C4-2B (cell line): ENCODE results near the gene SLC2A2.

Experiments used
- H3K27ac ChIP-seq: fragments of 450-650 bp; 2 replicates; pipeline ENCODE4 v1.5.1; 2017
- ZFX ChIP-seq: fragments of 450-650 bp; IDR thresholded peaks from 2 replicates; pipeline ENCODE4 v1.6.1; 2017
- TF ChIP-seq, protein P1 (sequence below): fragments of 450-650 bp; conservative IDR thresholded peaks from 2 replicates; pipeline ENCODE4 v1.5.1; 2017; ENCODE audit warnings: mild to moderate bottlenecking

Gene SLC2A2

DNA sequence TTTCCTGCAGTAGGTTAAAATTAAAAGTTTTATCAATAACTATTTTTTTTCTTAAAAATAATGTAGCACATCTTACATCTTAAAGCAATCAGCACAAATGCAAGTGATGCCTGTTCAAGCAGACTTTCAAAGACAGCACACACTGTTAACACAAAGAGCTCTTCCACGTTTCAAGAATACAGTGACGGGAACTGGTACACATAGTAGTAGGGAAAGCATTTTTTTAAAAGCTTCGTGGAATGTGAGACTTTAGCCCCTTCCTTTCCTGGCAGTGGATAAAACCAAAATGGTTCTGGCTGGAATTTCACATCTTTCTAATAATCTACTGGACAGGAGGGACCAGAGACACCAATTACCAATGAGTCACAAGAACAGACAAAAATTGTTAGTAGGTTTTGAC, 33.5 kb upstream of the SLC2A2 start:
- no peak for TF ChIP-seq ZFX
- TF ChIP-seq, protein P1, sequence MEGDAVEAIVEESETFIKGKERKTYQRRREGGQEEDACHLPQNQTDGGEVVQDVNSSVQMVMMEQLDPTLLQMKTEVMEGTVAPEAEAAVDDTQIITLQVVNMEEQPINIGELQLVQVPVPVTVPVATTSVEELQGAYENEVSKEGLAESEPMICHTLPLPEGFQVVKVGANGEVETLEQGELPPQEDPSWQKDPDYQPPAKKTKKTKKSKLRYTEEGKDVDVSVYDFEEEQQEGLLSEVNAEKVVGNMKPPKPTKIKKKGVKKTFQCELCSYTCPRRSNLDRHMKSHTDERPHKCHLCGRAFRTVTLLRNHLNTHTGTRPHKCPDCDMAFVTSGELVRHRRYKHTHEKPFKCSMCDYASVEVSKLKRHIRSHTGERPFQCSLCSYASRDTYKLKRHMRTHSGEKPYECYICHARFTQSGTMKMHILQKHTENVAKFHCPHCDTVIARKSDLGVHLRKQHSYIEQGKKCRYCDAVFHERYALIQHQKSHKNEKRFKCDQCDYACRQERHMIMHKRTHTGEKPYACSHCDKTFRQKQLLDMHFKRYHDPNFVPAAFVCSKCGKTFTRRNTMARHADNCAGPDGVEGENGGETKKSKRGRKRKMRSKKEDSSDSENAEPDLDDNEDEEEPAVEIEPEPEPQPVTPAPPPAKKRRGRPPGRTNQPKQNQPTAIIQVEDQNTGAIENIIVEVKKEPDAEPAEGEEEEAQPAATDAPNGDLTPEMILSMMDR, result no peak

DNA sequence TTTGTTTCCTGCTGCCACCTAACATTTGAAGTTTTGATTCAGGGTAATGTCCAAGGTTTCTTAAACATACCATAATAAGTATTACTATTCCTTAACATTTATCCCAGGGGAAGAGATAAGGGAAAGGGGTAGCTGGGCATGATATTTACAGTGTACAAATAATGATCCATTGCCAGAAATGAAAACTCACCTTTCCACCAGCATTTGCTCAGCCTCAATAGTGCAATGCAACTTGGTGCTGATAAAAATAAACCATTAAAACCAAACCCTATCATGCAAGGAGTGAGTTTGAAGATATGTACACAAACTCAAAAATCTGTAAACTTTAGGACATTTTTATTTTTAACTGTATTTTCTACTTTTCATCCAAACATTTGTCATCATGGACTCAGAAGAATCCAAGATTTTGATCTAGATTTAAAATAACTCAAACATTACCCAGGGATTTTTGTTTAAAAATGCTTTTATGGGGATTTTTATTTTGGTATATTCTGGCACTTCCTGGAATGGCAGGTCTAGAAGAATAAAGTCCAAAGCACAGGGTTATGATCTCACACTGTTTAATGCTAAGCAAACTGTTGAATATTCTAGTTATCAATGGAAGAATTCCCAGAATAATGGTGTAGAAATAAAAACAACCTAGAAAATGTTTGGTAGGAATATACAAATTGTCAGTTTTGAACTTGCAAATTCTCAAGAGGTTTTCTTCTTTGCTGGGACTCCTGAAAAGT, 32.5 kb upstream of the SLC2A2 start:
- no peak for TF ChIP-seq ZFX
- TF ChIP-seq, protein P1, result no peak
- H3K27ac ChIP-seq, result no peak overlapping the region

More for the DNA sequence above, 33.5 kb upstream of the SLC2A2 start:
- H3K27ac ChIP-seq, result no peak overlapping the region

DNA sequence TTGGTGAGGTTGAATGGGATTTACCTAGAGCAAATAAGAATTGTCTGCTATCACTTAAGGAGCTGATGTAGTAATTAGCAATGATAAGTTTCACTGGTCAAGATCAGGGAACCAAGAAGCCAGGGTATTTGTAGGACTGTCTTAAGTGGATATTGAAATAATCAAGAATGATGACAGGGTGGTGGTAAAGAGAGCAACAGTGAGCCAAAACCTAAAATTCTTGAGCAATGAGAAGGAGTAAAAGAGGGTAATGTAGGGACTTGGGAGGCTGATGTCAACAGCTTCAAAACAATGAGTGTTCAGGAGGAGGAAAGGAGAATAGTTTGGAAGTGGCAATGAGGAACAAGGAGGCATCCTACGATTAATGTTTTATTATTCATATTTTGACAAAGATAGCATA, 31.5 kb upstream of the SLC2A2 start:
- no peak for TF ChIP-seq ZFX
- TF ChIP-seq, protein P1, result no peak
- H3K27ac ChIP-seq, result no peak overlapping the region

DNA sequence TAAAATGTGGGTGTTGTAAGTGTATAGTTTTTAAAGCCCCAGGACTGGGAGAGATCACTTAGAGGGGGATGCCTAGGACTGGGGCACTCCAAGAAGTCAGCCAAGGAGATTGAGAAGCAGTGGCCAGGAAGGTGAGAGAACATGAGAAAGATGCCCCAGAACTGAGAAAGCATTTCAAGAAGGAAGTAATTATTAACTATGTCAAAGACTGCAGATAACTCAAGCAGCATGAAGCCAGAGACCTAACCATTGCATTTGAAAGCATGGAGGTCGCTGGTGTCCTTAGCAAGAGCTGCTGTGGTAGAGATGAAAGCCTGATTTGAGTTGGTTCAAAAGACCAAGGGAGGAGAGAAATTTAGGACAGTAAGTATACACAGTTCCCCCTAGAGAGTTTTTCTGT, 30.6 kb upstream of the SLC2A2 start:
- TF ChIP-seq ZFX, result no peak
- TF ChIP-seq, protein P1, result no peak
- no peak overlapping the region for H3K27ac ChIP-seq

DNA sequence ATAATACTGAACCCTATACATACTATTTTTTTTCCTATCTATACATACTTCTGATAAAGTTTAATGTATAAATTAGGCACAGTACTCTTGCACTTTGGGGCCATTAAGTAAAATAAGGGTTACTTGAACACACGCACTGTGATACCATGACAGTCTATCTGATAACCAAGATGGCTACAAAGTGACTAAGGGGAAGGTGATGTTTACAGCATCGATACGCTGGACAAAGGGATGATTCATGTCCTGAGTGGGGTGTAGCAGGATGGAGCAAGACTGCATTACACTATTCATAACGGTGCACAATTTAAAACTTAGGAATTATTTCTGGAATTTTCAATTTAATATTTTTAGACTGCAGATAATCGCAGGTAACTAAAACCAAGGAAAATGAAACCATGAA, 30.0 kb upstream of the SLC2A2 start:
- TF ChIP-seq, protein P1, result no peak
- TF ChIP-seq ZFX, result no peak
- H3K27ac ChIP-seq, result no peak overlapping the region

DNA sequence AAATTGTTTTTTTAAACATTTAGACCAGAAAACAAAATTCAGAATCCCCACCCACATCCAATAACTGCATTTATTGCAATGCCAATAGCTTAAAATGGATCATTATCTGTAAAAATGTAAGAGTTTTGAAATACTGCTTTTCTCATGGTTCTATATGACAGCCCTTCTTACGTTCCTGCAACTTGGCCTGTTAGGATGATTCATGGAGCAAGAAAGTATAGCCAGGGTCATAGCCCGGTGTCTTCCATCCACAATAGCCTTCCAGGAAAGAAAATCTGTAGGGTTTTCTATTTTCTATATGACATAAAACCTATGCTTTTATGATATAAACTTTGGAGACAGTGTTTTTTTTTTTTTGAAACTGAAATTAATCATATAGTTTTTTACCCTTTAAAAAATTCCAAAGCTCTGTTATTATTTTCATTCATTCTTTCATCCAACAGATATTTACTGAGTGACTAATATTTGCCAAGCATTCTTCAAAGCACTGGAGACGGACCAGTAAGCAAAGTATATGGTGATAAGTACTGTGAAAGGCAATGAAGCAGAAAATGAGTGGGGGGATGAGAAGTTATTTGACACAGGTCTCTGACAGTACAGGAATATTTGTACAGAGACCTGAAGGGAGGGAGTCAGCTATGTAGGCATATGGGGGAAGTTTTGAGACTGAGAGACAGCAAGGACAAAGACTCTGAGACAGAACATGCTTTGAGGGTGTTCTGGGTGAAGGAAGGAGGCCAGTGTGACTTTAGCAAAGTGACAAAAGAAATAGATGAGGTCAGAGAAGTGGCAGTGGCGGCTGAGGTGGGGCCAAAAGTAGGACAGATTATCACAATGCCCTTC, 29.0 kb upstream of the SLC2A2 start:
- no peak overlapping the region for H3K27ac ChIP-seq

DNA sequence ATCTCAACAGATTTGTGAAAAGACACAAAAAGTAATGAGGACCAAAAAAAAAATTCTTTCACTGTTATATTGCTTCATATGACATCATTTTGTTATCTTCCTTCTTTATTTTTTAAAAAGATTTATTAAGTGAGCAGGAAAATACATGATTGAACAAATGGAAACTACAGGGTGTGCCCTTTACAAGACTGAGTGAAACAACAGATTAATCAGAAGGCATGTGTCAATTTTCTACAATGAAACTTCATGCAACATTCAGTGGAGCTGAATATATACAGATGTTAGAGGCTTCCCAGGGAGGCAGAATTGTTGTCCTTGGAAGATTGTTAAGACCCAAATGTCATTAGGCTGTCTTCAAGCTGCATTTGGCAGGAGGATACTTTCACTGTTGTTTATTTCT, 28.4 kb upstream of the SLC2A2 start:
- TF ChIP-seq, protein P1, result no peak
- H3K27ac ChIP-seq, result no peak overlapping the region

More for the DNA sequence above, 29.0 kb upstream of the SLC2A2 start:
- TF ChIP-seq ZFX, result no peak
